Stimulated activated CD4-positive, alpha-beta T cell treated with anti-CD3 and anti-CD28 coated beads, TNF-alpha, amount 100 ng/mL, for 24 hours (primary cell): ENCODE data around the gene UCHL5.
"Not testable (repeated sequence)": the region's sequence is repeated elsewhere in the genome, so short reads cannot be mapped to it uniquely, and the experiment has no call there.

Source experiments
- DNase-seq, 3 experiments: peaks; one replicate each; pipeline ENCODE4 v3.0.0-alpha.2; 2020; ENCODE audit warnings: low read depth in 3 of 3

UCHL5 gene

DNA sequence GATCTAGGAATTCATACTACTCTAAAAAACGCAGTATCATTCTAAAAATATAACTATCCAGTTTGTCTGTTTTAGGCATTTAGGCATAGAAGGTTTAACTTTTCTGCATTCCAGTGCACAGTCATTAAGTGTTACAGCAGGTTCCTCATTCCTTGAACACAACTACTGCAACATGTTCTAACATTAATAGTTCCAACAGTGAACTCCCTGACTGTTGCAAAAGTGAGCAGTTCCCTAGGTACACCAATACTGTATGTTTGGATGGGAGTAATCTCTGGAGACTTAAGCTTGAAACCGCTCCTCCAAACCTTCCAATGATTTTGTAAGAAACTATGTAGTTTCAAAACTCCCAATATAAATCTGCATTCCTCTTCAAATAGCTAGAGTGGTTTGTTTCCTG is 46.2 kb downstream of the UCHL5 start:
- DNase-seq = no peak

DNA sequence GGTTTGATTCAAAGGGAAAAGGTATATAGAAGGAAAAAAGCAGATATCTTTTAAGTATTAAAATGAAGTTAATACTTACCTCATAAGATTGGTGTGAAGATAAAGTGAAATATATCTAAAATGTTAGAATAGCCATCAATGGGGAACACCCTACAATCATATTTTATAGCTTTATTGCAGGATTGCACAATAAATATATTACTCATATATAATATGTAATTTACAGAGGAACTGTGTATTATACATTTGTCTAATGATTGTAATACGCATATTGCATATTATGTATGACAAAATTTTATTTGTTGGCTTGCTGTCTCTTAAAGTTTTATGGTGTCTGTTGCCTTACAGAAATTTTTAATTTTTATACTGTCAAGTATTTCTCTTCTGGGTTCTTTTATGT is 47.8 kb downstream of the UCHL5 start:
- no peak for DNase-seq

DNA sequence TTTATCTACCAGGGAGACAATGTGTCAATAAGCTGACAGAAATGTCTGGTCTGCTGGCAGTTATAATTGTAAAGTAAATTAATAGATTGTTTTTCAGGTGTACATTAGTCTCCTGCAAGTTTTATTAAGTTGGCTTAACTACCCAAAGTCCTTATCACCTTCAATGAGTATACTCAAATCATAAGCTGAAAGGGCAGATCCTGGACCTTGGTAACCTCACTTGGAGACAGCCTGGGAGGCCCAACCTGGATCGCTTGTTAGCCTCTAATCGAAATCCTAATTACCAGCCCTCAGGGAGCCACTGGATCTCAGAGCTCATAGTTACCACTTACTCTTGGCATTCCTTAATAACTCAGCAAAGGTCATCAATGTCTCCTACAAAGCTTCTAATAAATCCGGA is 49.7 kb downstream of the UCHL5 start:
- DNase-seq = no peak

DNA sequence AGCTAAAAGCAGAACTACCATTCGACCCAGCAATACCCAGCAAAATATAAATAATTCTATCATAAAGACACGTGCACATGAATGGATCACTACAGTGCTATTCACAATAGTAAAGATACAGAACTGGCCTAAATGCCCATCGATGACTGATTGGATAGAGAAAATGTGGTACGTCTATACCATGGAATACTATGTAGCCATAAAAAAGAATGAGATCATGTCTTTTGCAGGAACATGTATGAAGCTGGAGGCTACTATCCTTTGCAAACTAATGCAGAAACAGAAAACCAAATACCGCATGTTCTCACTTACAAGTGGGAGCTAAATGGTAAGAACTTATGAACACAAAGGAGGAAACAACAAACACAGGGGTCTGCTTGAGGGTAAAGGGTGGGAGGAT is 53.4 kb downstream of the UCHL5 start:
- DNase-seq = no peak

DNA sequence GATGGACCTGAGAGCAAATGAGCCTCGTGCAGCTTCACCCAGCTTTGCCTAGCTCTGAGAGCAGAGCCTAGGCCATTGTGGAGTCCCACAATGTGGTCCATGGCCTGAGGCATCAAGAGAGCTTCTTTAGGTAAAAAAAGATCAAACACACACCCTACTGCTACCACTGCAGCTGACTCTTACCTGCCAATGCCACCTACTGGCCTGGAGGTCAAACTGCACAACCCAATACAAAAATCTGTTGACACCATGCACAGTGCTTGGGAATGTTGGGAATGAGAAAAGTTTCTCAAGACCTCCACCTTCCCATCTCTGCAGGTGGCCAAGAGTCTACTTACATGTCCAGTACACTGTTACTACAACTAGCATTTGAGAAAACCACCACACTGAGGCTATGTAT is 60.6 kb downstream of the UCHL5 start:
- DNase-seq = no peak

DNA sequence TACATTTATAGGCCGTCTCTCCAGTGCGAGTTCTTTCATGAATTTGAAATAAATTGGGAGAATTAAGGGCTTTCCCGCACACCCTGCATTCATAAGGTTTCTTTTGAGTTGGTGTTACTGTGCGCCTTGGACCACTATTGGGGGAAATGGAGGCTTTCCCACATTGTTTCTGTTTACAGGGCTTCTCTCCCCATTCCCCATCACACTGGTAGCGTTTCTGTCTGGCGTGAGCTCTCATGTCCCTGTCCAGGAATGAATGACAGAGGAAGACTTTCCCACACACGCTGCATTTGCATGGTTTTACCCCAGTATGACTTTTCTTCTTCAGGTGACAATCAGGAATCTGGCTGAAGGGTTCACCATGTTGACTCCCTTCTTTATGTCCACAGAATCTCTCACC is 65.0 kb downstream of the UCHL5 start:
- no peak for DNase-seq

DNA sequence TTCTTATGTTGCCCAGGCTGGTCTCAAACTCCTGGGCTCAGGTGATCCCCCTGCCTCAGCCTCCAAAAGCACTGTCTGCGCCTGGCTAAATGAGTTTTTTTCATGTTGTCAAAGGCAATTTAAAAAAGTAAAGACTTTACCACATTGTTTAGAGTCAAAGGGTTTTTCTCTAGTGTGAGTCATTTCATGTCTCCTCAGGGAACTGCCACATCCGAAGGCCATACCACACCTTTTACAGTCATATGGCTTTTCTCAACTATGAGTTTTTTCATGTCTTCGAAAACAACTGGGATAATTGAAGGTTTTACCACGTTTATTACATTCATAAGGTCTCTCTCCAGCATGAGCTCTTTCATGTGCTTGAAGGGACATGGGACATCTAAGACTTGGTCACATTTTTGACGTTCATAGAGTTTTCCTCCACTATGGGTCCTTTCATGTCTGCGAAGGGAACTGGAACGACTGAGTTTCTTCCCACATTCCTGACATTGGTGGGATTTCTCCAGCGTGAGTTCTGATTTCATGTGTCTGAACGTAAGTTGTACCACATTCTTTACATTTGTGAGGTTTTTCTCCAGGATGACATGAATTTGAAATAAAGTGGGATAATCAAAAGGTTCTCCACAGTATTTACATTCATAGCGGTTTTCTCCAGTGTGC is 65.6 kb downstream of the UCHL5 start:
- no peak for DNase-seq

DNA sequence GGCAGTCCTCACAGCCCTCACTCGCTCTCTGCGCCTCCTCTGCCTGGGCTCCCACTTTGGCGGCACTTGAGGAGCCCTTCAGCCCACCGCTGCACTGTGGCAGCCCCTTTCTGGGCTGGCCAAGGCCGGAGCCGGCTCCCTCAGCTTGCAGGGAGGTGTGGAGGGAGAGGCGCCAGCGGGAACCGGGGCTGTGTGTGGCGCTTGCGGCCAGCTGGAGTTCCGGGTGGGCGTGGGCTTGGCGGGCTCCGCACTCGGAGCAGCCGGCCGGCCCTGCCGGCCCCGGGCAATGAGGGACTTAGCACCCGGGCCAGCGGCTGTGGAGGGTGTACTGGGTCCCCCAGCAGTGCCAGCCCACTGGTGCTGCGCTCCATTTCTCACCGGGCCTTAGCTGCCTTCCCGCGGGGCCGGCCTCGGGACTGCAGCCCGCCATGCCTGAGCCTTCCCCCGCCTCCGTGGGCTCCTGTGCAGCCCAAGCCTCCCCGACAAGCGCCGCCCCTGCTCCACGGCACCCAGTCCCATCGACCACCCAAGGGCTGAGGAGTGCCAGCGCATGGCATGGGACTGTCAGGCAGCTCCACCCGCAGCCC is 72.3 kb downstream of the UCHL5 start:
- DNase-seq = not testable (repeated sequence)

DNA sequence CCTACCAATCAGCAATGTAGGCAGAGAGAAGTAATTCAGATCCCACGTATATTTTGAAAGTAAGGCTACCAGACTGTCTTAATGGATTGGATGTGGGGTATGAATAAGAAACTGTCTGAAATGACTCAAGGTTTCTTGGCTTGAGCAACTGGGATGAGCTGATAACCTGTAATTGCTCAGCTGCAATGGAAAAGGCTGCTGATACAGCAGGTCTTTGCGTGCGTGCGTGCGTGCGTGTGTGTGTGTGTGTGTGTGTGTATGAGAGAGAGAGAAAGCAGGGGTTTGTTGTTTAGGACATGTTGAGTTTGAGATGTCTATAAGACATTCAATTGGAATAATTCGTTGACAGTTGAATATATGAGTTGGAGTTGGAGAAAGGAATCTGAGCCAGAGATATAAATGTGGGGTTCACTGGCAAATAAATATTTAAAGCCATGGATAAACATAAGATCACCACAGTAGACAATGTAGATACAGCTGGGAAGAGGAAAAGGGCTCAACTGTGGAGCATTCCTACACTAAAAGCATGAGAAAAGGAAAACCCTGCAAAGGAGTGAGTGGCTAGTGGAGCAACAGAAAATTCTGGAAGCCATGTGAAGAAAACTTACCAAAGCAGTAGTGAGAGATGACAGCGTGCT is 72.9 kb downstream of the UCHL5 start:
- peak in 1 of 3 experiments; percentile 46 for DNase-seq

DNA sequence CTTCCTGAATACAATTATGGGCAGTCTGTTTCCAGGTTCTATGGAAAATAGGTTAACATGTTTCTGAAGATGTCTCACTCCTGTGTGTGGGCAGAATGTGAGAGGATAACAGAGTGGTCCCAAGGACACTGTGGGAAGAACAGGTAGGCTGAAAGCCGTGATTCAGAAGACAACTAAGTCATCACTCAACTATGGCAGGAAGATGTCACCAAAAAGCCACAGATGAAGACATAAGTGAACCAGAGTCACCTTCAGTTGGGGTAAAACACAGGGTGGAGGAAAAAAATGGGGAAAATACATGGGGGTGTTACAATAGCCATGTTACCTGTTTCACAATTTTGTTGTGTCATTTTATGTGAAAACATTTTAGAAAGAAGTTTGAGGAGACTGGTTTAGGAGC is 75.1 kb downstream of the UCHL5 start:
- no peak for DNase-seq

DNA sequence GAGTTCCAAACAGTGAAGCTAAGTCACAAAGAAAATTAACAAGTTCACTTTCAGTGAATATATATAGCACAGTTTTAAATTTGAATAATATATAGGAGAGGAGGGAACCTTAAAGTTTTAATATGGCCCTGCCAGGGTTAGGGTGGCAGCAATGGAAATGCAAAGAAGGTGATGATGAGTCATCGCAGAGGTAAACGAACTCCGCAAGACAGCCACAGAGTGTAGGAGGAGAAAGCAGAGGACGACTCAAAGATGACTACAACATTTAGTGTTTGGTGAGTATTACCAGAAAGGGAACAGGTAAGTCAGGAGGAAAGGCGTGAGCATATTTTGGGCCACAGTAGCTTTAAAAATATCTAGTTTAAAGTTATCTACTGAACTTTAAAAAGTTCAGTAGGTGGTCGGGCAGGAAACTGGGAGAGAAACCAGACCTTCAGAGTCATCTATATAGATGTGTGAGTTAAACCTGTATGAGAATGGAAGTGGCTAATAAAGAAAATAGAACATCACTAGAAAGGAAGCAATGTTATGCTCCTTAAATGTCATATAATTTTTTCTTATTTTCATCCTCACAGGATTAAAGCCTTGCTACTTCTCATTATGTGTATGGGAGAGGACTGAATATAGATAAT is 75.7 kb downstream of the UCHL5 start:
- DNase-seq = peak in 1 of 3 experiments; percentile 2

DNA sequence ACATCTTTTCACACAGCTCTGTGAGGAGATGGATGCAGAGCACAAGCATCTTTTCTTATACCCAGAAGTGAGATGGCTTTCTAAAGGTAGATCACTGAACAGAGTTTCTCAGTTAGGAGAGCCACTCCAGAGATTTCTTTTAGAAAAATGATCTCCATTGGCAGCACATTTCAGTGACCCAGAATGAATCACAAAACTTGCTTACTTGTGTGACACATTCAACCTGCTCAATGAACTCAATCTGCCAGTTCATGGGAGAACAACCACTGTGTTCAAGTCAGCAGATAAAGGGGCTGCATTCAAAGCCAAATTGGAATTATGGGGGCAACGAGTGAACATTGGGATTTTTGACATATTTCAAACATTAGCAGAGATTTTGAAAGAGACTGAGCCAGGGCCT is 78.3 kb downstream of the UCHL5 start:
- no peak for DNase-seq

DNA sequence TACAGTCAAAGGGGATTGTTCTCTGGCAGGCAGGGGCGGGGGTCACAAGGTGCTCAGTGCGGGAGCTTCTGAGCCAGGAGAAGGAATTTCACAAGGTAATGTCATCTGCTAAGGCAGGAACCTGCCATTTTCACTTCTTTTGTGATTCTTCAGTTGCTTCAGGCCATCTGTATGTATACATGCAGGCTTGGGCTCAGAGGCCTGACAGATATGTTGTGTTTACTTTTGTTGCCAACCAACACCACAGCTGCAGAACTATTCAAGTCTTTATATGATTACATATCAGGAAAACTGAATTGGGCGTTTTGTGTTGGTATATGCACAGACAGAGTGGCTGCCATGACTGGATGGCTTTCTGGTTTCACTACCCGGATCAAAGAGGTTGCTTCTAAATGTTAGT is 78.8 kb downstream of the UCHL5 start:
- DNase-seq = not testable (repeated sequence)

DNA sequence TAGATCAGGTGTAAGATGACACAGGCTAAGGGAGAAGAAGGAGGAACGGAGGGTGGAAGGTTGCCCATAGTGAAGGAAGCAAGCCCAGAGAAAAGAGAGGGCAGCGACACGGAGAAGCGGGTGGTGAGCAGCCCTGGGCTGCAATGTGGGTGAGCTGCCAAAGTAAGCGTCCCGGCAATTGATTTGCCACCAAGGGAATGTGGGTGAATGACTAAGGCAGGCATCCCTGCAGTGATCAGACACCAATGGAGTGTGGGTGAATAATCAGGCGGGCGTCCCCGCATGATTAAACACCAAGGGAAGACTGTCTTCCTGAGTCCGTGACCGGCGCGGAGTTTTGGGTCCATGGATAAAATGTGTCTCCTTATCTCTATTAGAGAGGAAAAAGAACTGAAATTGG is 79.6 kb downstream of the UCHL5 start:
- no peak for DNase-seq

DNA sequence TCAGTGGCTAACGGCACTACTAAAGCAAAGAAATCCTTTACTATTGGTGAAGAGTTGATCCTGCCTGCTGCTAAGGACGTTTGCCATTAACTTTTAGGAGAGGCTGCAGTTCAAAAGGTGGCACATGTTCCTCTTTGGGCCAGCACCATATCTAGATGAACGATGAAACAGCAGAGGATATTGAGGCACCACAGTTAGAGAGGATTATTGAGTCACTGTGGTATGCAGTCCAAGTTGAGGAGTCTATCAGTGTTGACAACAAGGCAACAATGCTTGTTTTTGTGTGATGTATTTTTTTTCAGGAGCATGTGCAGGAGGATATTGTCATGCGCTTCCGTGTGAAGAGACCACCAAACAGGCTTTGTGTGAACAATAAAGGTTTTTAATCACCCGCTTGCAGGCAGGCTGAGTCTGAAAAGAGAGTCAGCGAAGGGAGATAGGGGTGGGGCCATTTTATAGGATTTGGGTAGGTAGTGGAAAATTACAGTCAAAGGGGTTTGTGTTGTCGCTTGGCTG is 80.9 kb downstream of the UCHL5 start:
- DNase-seq = no peak

DNA sequence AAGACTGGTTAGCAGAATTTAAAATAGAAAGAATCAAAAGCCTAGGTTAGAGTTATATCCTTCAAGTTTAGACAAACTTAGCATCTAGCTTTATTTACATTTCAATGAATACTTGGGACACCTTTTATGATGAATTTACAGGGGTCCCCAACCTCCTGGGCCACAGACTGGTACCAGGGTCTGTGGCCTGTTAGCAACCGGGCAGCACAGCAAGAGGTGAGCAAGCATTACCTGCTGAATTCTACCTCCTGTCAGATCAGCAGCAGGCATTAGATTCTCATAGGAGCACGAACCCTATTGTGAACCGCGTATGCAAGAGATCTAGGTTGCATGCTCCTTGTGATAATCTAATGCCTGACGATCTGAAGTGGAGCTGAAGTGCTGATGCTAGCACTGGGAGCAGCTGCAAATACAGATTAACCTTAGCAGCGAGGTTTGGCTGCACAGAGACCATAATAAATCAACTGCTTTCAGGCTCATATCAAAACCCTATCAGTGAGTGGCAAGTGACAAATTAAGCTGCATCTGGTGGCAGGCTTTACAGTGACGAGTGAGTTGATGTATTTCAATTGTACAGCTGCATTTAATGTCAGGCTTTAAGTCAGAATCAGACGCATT is 82.0 kb downstream of the UCHL5 start:
- no peak for DNase-seq

DNA sequence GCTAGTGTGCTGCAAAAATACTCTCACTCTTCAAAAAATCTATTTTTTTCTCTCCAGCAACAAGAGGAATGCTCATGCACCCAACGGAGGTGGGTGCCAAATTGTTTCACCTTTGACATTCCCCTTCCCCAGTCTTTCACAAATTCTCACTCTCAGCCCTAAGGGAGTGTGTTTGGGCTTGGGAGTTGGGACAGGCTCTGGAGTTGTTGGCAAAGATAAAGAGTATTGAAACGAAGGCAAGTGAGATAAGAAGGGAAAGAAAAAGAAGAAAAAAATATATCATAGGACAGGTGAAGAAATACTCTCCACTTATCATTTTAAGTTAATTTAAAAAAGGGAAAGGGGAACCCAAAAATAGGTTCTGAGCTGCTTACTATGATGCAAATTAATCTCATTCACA is 82.6 kb downstream of the UCHL5 start:
- no peak for DNase-seq

DNA sequence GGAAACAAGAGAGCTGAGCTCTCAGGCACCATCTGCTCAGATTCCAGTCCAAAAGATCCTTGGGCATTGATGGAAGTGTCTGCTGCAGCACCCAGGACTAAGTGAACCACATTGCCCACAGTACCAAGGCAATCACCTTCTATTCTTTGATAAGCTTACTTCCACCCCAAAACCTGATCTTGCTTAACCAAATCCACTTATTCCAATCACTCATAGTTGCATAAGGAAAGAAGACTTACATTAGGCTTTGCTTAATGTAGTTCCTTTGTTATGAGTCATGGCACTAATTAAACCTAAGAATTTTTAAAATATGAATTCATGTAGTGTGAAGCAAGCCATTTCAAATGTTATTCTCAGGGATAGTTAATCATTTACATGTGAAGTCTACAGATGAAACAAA is 84.5 kb downstream of the UCHL5 start:
- no peak for DNase-seq

DNA sequence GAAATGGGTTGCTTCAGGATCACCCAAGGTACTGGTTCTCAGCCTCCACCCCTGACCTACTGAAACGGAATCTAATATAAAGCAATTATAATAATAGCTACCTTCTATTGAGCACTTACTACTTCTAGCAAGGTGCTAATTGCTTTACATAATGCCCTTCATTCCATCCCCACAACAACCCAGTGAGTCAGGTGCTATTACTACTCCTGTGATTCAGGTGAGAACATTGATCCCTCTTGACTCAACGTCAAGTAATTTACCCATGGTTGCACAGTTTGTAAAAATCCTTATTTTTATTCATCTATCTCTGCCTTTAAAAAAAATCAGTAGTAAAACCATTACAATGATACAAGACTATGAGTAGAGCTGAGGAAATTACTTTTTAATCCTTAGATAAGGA is 85.2 kb downstream of the UCHL5 start:
- DNase-seq = no peak

DNA sequence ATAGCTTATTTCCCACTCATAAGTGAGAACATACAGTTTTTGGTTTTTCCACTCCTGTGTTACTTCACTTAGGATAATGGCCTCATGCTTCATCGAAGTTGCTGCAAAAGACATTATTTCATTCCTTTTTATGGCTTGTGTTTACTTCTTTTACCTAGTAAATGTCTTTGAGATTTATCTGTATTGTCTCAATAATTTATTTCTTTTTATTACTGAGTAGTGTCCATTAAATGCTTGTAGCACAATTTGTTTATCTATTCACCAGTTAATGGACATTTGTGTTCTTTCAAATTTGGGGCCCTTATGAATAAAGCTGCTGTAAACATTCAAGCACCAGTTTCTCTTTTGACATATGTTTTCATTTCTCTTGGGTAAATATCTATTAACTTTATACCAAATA is 86.0 kb downstream of the UCHL5 start:
- no peak for DNase-seq

DNA sequence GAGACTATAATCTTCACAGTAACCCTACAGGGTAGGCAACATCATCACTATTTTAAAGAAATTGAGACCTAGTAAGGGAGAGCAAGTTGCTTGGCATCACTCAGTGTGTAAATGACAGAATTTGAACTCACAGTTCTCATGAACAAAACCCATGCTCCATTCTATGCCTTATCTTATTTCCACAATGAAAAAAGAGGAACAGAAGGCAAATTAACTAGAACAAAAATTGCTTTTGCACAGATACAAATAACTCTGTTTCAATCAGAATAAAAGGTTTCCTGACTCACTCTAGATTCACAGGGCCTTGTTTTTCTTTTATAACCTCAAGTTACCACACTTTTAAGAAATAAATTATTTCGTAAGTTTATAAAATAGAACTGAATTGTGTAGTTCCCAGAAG is 90.1 kb downstream of the UCHL5 start:
- DNase-seq = no peak

DNA sequence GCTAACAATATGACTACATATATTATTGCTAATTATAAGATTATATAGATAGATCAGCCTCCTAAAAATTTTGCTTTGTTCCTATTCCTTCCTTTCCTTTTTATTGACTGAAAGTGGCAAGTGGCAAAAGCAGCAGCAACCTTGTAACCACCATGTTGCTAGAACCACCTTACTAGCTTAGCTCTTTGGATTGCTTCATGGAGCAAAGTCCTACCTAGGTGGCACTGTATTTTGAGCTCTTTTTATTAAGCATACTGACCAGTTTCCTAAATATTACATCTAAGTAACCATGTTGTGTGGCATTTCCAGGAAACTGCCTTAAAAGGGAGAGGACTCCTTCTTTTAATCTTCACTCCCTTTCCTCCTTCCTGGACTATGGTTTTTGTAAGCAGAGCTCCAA is 90.8 kb downstream of the UCHL5 start:
- DNase-seq = no peak
